ENCODE results near the gene DPF3. TPM values are rescaled to one million over a fixed set of nuclear protein-coding genes. Genes with fewer than 3 reads are reported as not detected.

Gene DPF3
- total and polyA plus RNA-seq, 2 of the 13 experiments (the other 11 are each of a cell fraction or from before 2014, with no cell fraction given): 0.09 to 0.60 TPM

- no peaks in the 10 kb centered on the region for H3K36me3 ChIP-seq (replicated peaks in 1 of 2; ENCODE audit: control insufficient read depth in 1 of 2, insufficient read depth in 2 of 2, low read length in 2 of 2)
- no peak overlapping the region for H3K9ac ChIP-seq (ENCODE audit: insufficient read depth, low read depth, low read length)
- H4K20me1 ChIP-seq (ENCODE audit: insufficient read depth, low read length): no peaks in the 10 kb centered on the region
- no peak overlapping the region for H3K4me2 ChIP-seq (ENCODE audit: low read depth, low read length)
- 0% methylated on average over 1 of the region's 1 CpG for WGBS (ENCODE audit: low lambda C conversion rate)
- CTCF ChIA-PET (ENCODE audit: low intra/inter-chr PET ratio, low total read pairs): no interaction called here
- no peaks in the 10 kb centered on the region for H3K9me3 ChIP-seq (ENCODE audit: low read length)
- H3K27me3 ChIP-seq (ENCODE audit: control insufficient read depth in 1 of 2, insufficient read depth in 2 of 2, low read length in 2 of 2): no peaks in the 10 kb centered on the region
- FAIRE-seq (no peak), ATAC-seq (no peak), DNase-seq (ENCODE audit: low spot score) (no peak)
- in situ Hi-C loops (cut with HindIII; ENCODE audit: extremely low pct_ligation_motif_present, low pct_unique_long_range_greater_than_20kb) (no loop called here), intact Hi-C loops (cut with micrococcal nuclease; ENCODE audit: unreplicated experiment) (no loop called here)
- H3K4me1 ChIP-seq (ENCODE audit: insufficient read depth, low read length): no peaks in the 10 kb centered on the region
- POLR2A ChIA-PET: no interaction called here
- H3K4me3 ChIP-seq (replicated peaks in 1 of 3; ENCODE audit: insufficient read depth in 1 of 3, low read depth in 2 of 3, low read length in 3 of 3): no peak overlapping the region
- no peaks in the 10 kb centered on the region for H3K79me2 ChIP-seq (ENCODE audit: insufficient read depth, low read length)
- no peak overlapping the region for H3K27ac ChIP-seq (ENCODE audit: extremely low read length, insufficient read depth, low read length)
- no TSS peak for BruUV-seq (replicated peaks)
- H2AFZ ChIP-seq (ENCODE audit: low read length): no peak overlapping the region
- TF ChIP-seq ZNF609 (CRISPR knock-in tag; IDR thresholded peaks at IDR 0.05; ENCODE audit: borderline replicate concordance) (no peak), ZNF709 (CRISPR knock-in tag; IDR thresholded peaks at IDR 0.05) (no peak), HCFC1 (IDR thresholded peaks at IDR 0.05; ENCODE audit: low read depth, low read length) (no peak), MATR3 (CRISPR knock-in tag; IDR thresholded peaks at IDR 0.05) (no peak), KDM5A (IDR thresholded peaks at IDR 0.05; ENCODE audit: borderline replicate concordance, low read length) (no peak), PLSCR1 (CRISPR knock-in tag; IDR thresholded peaks at IDR 0.05; ENCODE audit: borderline replicate concordance) (no peak), ZBTB46 (CRISPR knock-in tag; IDR thresholded peaks at IDR 0.05; ENCODE audit: borderline replicate concordance) (no peak), SMARCE1 (IDR thresholded peaks at IDR 0.05; ENCODE audit: borderline replicate concordance) (no peak), SYNCRIP (IDR thresholded peaks at IDR 0.05; ENCODE audit: insufficient read depth, low read depth, low read length) (no peak), TIGD3 (CRISPR knock-in tag; IDR thresholded peaks at IDR 0.05; ENCODE audit: borderline replicate concordance) (no peak), SOX6 (IDR thresholded peaks at IDR 0.05) (no peak), SOX6 (CRISPR knock-in tag; IDR thresholded peaks at IDR 0.05) (no peak), FOXJ3 (CRISPR knock-in tag; IDR thresholded peaks at IDR 0.05; ENCODE audit: borderline replicate concordance) (no peak), ZSCAN21 (CRISPR knock-in tag; IDR thresholded peaks at IDR 0.05; ENCODE audit: borderline replicate concordance) (no peak), ZFX (CRISPR knock-in tag; IDR thresholded peaks at IDR 0.05; ENCODE audit: low read depth) (no peak), HOXA7 (CRISPR knock-in tag; IDR thresholded peaks at IDR 0.05) (no peak)
Measured at GRCh38 chr14:72666610-72667009, 227.3 kb downstream of the DPF3 start.
